Measurements from ENCODE around the gene PLCB1.

PLCB1 gene

DNA sequence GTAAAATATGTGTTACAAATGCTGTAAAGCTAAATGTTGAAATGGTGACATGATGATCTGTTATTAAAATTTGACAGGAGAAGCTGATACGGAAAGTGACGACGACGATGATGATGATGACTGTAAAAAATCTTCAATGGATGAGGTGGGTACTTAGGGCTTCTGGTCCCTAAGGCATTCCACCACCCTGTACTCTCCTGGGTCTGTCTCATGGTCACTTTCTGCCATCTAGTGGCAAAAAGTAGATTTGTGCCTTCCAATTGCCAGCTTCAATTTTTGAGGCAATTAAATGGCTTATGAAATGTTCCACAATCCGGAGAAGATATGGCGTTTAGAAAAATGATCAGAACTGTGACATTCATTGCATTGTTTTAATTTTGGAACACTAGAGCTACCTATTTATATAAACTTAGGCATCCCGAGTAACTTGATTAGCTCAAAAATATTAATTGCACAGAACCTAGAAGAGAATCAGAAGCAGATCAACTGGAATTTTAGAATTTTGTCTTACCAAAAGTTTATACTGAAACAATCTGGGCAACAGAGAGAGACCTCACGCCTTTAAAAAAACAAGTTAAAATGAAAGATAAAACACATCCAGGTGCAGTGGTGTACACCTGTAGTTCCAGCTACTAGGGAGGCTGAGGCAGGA, 590.3 kb downstream of the PLCB1 start:
- no peaks in the 10 kb centered on the region for H3K4me1 ChIP-seq (ENCODE audit: control insufficient read depth in 1 of 2, insufficient read depth in 2 of 2, low read length in 2 of 2)
- H3K36me3 ChIP-seq (ENCODE audit: control insufficient read depth in 1 of 2, insufficient read depth in 2 of 2, low read length in 2 of 2), result no peaks in the 10 kb centered on the region
- H3K27me3 ChIP-seq (ENCODE audit: low read depth, low read length), result no peaks in the 10 kb centered on the region
- H3K4me3 ChIP-seq (ENCODE audit: low read depth in 1 of 2, low read length in 2 of 2), result no peak overlapping the region
- no peaks in the 10 kb centered on the region for H3K9me3 ChIP-seq (ENCODE audit: control insufficient read depth in 1 of 2, low read length in 2 of 2)
- no peak overlapping the region for H3K27ac ChIP-seq (ENCODE audit: low read length)

DNA sequence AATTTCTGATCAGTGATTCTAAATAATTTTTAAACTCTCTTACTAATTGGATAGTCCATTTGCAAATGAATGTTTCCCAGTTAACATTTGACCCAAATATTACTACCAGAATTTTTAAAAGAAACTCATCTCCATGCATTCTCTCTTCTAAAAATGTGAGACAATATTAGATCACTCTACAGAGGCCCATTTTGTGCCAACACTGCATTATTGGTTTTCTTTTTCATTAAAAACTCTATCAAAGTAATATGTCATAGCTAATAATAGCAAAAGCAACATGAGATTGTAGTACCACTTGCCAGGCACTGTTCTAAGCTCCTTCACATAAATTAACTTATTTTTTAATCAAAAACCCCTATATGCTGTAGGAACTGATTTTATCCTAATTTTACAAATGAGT, 591.2 kb downstream of the PLCB1 start:
- Histone ChIP-seq H3K4me1 (ENCODE audit: control insufficient read depth in 1 of 2, insufficient read depth in 2 of 2, low read length in 2 of 2) (no peaks in the 10 kb centered on the region), H3K36me3 (ENCODE audit: control insufficient read depth in 1 of 2, insufficient read depth in 2 of 2, low read length in 2 of 2) (no peaks in the 10 kb centered on the region), H3K27ac (ENCODE audit: low read length) (no peak overlapping the region), H3K4me3 (ENCODE audit: low read depth in 1 of 2, low read length in 2 of 2) (no peak overlapping the region), H3K27me3 (ENCODE audit: low read depth, low read length) (no peaks in the 10 kb centered on the region), H3K9me3 (ENCODE audit: control insufficient read depth in 1 of 2, low read length in 2 of 2) (no peaks in the 10 kb centered on the region)

DNA sequence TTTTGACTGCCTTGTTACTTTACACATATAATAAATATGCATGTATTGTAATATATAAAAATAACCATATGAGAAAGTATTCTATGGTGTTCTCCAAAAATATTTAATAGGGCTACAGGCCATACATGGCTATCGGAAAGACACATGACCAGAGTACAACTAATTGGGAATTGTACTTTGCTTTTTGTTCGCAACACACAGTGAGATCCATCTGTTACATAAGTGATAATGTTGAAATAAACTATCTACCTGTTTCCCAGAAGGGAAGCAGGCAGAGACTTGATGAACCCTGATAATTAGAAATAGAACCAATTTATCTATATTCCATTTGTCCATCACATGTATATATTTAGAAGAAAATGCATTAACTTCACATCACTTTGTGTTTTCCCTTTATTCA, 592.8 kb downstream of the PLCB1 start:
- Histone ChIP-seq H3K9me3 (ENCODE audit: control insufficient read depth in 1 of 2, low read length in 2 of 2) (no peaks in the 10 kb centered on the region), H3K27me3 (ENCODE audit: low read depth, low read length) (no peaks in the 10 kb centered on the region), H3K27ac (ENCODE audit: low read length) (no peak overlapping the region), H3K4me3 (ENCODE audit: low read depth in 1 of 2, low read length in 2 of 2) (no peak overlapping the region), H3K36me3 (ENCODE audit: control insufficient read depth in 1 of 2, insufficient read depth in 2 of 2, low read length in 2 of 2) (no peaks in the 10 kb centered on the region), H3K4me1 (ENCODE audit: control insufficient read depth in 1 of 2, insufficient read depth in 2 of 2, low read length in 2 of 2) (no peaks in the 10 kb centered on the region)

DNA sequence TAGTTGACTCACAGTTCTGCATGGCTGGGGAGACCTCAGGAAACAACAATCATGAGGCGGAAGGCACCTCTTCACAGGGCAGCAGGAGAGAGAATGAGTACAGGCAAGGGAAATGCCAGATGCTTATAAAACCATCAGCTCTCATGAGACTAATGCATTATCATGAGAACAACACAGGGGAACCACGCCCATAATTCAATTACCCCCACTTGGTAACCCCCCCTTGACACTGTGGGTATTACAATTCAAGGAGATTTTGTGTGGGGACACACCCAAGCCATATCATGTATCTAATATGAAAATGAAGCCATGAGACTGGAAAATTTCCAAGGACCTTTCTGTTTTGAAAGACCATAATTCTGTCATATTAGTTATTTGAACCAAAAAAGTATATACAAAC, 594.4 kb downstream of the PLCB1 start:
- no peak overlapping the region for H3K27ac ChIP-seq (ENCODE audit: low read length)
- no peaks in the 10 kb centered on the region for H3K9me3 ChIP-seq (ENCODE audit: control insufficient read depth in 1 of 2, low read length in 2 of 2)
- no peaks in the 10 kb centered on the region for H3K27me3 ChIP-seq (ENCODE audit: low read depth, low read length)
- no peaks in the 10 kb centered on the region for H3K4me1 ChIP-seq (ENCODE audit: control insufficient read depth in 1 of 2, insufficient read depth in 2 of 2, low read length in 2 of 2)
- H3K36me3 ChIP-seq (ENCODE audit: control insufficient read depth in 1 of 2, insufficient read depth in 2 of 2, low read length in 2 of 2), result no peaks in the 10 kb centered on the region
- H3K4me3 ChIP-seq (ENCODE audit: low read depth in 1 of 2, low read length in 2 of 2), result no peak overlapping the region

DNA sequence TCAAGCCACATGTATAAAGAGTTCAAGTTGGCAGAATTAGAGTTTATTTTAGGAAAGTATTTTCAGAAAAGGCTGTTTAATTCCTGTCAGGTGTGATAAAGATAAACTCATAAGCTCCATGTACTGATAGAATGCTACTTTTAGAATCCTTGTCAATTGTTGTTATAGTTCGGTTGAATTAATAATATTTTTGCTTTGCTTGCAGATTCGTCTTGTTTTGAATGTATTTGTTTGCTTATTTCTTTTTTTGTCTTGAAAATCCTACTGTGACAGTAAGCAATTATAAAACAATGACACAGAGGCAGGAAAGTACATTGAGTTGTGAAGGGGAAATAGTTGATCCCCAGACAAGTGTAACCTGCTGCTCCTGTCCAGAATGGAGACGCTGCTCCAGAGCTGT, 602.9 kb downstream of the PLCB1 start:
- no peaks in the 10 kb centered on the region for H3K4me1 ChIP-seq (ENCODE audit: control insufficient read depth in 1 of 2, insufficient read depth in 2 of 2, low read length in 2 of 2)
- H3K36me3 ChIP-seq (ENCODE audit: control insufficient read depth in 1 of 2, insufficient read depth in 2 of 2, low read length in 2 of 2), result peaks cover 0 to 8% of the 10 kb centered on the region in 2 donors
- no peak overlapping the region for H3K27ac ChIP-seq (ENCODE audit: low read length)
- no peaks in the 10 kb centered on the region for H3K27me3 ChIP-seq (ENCODE audit: low read depth, low read length)
- no peaks in the 10 kb centered on the region for H3K9me3 ChIP-seq (ENCODE audit: control insufficient read depth in 1 of 2, low read length in 2 of 2)
- no peak overlapping the region for H3K4me3 ChIP-seq (ENCODE audit: low read depth in 1 of 2, low read length in 2 of 2)

DNA sequence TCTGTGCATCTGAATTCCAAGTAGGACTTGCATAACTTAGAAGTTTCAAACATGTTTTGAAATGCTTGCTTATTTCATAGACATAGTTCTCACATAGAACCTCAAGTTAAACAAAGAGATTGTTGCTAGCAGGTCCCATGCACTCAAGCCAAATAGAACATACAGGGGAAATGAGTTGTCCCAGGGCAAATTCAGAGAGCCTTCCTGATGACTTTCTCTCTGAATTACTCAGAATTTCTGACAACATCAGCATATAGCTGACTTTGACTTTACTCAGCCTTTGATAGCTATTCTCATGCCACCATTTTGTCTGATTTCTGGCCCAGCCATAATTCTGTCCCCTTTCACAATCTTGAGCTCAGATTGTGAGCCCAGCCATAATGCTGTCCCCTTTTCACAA, 603.6 kb downstream of the PLCB1 start:
- Histone ChIP-seq H3K27ac (ENCODE audit: low read length) (no peak overlapping the region), H3K27me3 (ENCODE audit: low read depth, low read length) (no peaks in the 10 kb centered on the region), H3K4me3 (ENCODE audit: low read depth in 1 of 2, low read length in 2 of 2) (no peak overlapping the region), H3K4me1 (ENCODE audit: control insufficient read depth in 1 of 2, insufficient read depth in 2 of 2, low read length in 2 of 2) (no peaks in the 10 kb centered on the region), H3K36me3 (ENCODE audit: control insufficient read depth in 1 of 2, insufficient read depth in 2 of 2, low read length in 2 of 2) (peaks cover 0 to 8% of the 10 kb centered on the region in 2 donors), H3K9me3 (ENCODE audit: control insufficient read depth in 1 of 2, low read length in 2 of 2) (no peaks in the 10 kb centered on the region)

DNA sequence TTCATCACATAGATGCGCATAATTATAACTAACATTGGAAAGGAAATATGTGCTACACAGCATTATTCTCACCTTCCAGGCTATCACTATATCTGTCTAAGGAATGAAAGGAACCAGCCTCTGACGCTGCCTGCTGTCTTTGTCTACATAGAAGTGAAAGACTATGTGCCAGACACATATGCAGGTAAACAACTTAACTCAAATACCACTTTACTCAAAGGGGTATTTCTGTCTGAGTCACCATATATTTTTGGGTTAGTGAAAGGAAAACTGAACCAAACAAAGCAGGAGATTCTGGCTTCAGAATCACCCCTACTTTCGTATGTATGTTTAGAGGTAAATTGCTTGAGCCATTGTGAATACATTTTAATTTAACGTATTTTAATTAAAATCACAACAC, 608.2 kb downstream of the PLCB1 start:
- no peak overlapping the region for H3K27ac ChIP-seq (ENCODE audit: low read length)
- no peak overlapping the region for H3K4me3 ChIP-seq (ENCODE audit: low read depth in 1 of 2, low read length in 2 of 2)
- no peaks in the 10 kb centered on the region for H3K27me3 ChIP-seq (ENCODE audit: low read depth, low read length)
- H3K4me1 ChIP-seq (ENCODE audit: control insufficient read depth in 1 of 2, insufficient read depth in 2 of 2, low read length in 2 of 2), result no peaks in the 10 kb centered on the region
- H3K36me3 ChIP-seq (ENCODE audit: control insufficient read depth in 1 of 2, insufficient read depth in 2 of 2, low read length in 2 of 2), result peaks cover 6 to 19% of the 10 kb centered on the region in 2 donors
- no peaks in the 10 kb centered on the region for H3K9me3 ChIP-seq (ENCODE audit: control insufficient read depth in 1 of 2, low read length in 2 of 2)

DNA sequence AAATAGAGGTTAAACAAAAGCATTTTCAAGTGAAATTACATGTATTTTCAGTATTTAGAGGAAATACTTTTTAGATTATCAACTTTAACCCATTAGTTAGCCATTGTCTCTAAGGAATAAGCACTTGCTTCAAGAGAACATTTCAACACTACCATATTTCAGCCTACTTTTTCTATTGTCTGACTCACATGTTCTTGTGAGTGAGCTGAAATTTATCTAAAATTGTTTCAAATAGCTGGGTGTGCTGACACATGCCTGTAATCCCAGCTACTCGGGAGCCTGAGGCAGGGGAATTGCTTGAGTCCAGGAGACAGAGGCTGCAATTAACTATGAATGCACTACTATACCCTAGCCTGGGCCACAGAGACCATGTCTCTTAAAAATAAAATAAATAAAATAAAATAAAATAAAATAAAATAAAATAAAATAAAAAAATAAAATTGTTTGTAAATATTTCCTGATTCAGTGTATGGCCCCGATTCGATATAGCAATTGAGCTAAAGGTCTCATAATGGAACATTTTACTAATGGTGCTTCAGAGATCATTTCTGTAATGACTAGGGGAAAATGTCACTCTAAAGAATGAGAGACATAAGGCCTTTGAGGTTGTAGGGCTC, 612.3 kb downstream of the PLCB1 start:
- peaks cover 0 to 4% of the 10 kb centered on the region in 2 donors for H3K4me1 ChIP-seq (ENCODE audit: control insufficient read depth in 1 of 2, insufficient read depth in 2 of 2, low read length in 2 of 2)
- no peaks in the 10 kb centered on the region for H3K27me3 ChIP-seq (ENCODE audit: low read depth, low read length)
- H3K4me3 ChIP-seq (ENCODE audit: low read depth in 1 of 2, low read length in 2 of 2), result no peak overlapping the region
- no peak overlapping the region for H3K27ac ChIP-seq (ENCODE audit: low read length)
- H3K9me3 ChIP-seq (ENCODE audit: control insufficient read depth in 1 of 2, low read length in 2 of 2), result no peaks in the 10 kb centered on the region
- peaks cover 6 to 16% of the 10 kb centered on the region in 2 donors for H3K36me3 ChIP-seq (ENCODE audit: control insufficient read depth in 1 of 2, insufficient read depth in 2 of 2, low read length in 2 of 2)

DNA sequence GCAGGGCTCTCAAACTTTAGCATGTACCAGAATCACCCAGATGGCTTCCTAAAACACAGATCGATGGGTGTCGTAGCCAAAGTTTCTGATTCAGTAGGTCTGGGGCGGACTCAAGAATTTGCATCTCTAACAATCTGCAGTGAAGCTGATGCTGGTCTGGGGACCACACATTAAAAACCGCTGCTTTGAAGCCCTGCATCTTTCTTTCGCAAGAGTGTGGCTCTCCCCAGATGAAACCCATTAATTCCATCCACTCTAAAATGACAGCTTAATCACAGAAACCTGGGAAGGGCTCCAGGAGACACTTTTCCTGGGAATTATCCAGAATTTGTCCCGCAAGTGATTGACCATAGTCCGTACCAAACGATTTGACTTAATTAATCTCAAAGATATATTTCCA, 617.0 kb downstream of the PLCB1 start:
- Histone ChIP-seq H3K36me3 (ENCODE audit: control insufficient read depth in 1 of 2, insufficient read depth in 2 of 2, low read length in 2 of 2) (peaks cover 0 to 4% of the 10 kb centered on the region in 2 donors), H3K27me3 (ENCODE audit: low read depth, low read length) (no peaks in the 10 kb centered on the region), H3K4me1 (ENCODE audit: control insufficient read depth in 1 of 2, insufficient read depth in 2 of 2, low read length in 2 of 2) (peaks cover 0 to 4% of the 10 kb centered on the region in 2 donors), H3K27ac (ENCODE audit: low read length) (no peak overlapping the region), H3K4me3 (ENCODE audit: low read depth in 1 of 2, low read length in 2 of 2) (no peak overlapping the region), H3K9me3 (ENCODE audit: control insufficient read depth in 1 of 2, low read length in 2 of 2) (no peaks in the 10 kb centered on the region)

DNA sequence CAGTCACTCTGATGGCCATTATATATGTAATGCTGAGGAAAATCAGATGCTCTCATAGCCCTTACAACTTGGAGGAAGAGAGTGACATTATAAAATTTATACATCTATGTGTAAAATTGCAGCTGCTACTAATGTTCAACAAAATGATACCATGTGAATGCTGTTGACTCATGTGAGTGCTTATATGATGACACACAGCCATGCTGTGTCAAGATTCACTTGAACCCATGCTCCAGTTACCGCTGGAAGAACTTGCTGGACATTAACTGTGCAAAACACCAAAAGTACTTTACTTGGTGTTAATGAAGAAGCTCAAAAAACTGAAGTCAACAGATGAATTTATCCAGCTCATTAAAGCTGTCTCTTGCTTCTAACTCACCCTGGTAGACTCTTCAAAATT, 617.9 kb downstream of the PLCB1 start:
- peaks cover 0 to 4% of the 10 kb centered on the region in 2 donors for H3K36me3 ChIP-seq (ENCODE audit: control insufficient read depth in 1 of 2, insufficient read depth in 2 of 2, low read length in 2 of 2)
- no peaks in the 10 kb centered on the region for H3K27me3 ChIP-seq (ENCODE audit: low read depth, low read length)
- no peaks in the 10 kb centered on the region for H3K9me3 ChIP-seq (ENCODE audit: control insufficient read depth in 1 of 2, low read length in 2 of 2)
- H3K4me1 ChIP-seq (ENCODE audit: control insufficient read depth in 1 of 2, insufficient read depth in 2 of 2, low read length in 2 of 2), result peaks cover 0 to 4% of the 10 kb centered on the region in 2 donors
- no peak overlapping the region for H3K4me3 ChIP-seq (ENCODE audit: low read depth in 1 of 2, low read length in 2 of 2)
- no peak overlapping the region for H3K27ac ChIP-seq (ENCODE audit: low read length)

DNA sequence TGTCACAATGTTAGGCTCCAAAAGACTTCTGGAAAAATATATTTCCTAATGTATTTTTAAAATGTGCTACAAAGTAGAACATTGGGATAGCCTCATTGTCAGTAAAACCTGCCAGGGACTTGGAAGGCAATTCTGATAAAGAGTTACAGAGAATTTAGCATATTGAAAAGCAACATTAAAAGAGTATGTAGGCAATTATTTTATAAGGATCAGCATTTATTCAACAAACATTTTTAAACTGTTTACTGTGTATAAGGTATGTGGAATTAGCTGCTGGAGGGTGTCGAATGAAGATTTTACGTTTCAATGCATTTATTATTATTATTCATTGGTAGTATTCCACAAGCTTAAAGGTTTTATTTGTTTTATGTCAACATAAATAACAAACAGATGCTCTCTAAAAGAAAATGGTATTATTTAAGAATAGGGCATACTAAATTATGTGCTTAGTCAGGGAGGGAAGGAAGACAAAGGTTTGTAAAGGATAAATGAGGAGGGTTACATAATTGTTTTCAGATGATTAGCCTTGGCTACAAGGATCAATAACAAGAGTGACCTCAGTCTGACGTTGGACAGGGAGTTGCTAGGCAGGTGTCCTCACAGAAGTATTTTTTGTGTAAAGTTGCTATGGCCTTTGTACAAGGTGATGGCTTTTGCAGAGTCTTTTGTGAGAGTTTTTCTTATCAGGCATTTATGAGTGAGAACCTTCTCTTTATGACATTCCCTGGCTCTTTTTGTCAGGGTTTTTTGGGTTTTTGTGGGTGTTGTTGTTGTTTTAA, 623.5 kb downstream of the PLCB1 start:
- Histone ChIP-seq H3K9me3 (ENCODE audit: control insufficient read depth in 1 of 2, low read length in 2 of 2) (no peaks in the 10 kb centered on the region), H3K27me3 (ENCODE audit: low read depth, low read length) (no peaks in the 10 kb centered on the region), H3K4me1 (ENCODE audit: control insufficient read depth in 1 of 2, insufficient read depth in 2 of 2, low read length in 2 of 2) (no peaks in the 10 kb centered on the region), H3K27ac (ENCODE audit: low read length) (no peak overlapping the region), H3K4me3 (ENCODE audit: low read depth in 1 of 2, low read length in 2 of 2) (no peak overlapping the region), H3K36me3 (ENCODE audit: control insufficient read depth in 1 of 2, insufficient read depth in 2 of 2, low read length in 2 of 2) (no peaks in the 10 kb centered on the region)
